GM23248 (cell line): ENCODE data around the gene CNOT2.

Experiments
- EZH2 ChIP-seq: fragments of 200-600 bp; sonication (generic); IDR thresholded peaks from 2 replicates; pipeline ENCODE4 v1.6.1; 2018; ENCODE audit warnings: antibody characterized with exemption, mild to moderate bottlenecking; ENCODE audit not compliant: insufficient read depth, poor library complexity, severe bottlenecking
- EZH2phosphoT487 ChIP-seq: fragments of 200-600 bp; sonication (generic); IDR thresholded peaks from 2 replicates; pipeline ENCODE4 v1.6.1; 2018; ENCODE audit warnings: antibody characterized with exemption, moderate library complexity, mild to moderate bottlenecking, low read depth; ENCODE audit not compliant: insufficient read depth

- TF ChIP-seq EZH2 = no peak
- no peak for TF ChIP-seq EZH2phosphoT487
Observed at GRCh38 chr12:70379846-70380245, 136.6 kb downstream of the CNOT2 start.
